Bronchial epithelial cell (primary cell): ENCODE results near the gene PRSS23. TPM values are rescaled to one million over a fixed set of nuclear protein-coding genes. Genes with fewer than 3 reads are reported as not detected.

Experiments
- DNase-seq: peaks from one replicate; pipeline ENCODE4 v3.0.0-alpha.2; 2010; ENCODE audit warnings: low read depth
- FAIRE-seq: peaks from 2 replicates; lab custom pipeline; 2011; peaks lifted over from hg19 to GRCh38; lab: Jason Lieb, UNC
- H3K27me3 ChIP-seq: 2 replicates; pipeline ENCODE4 v1.5.1; 2011; ENCODE audit warnings: low read length; ENCODE audit not compliant: control insufficient read depth, insufficient read depth
- H3K36me3 ChIP-seq: 2 replicates; pipeline ENCODE4 v1.5.1; 2011; ENCODE audit warnings: low read length; ENCODE audit not compliant: control insufficient read depth, insufficient read depth
- H3K4me3 ChIP-seq: 2 replicates; pipeline ENCODE4 v1.5.1; 2011; ENCODE audit warnings: mild to moderate bottlenecking, low read depth, low read length, control low read depth
- total RNA-seq: library from RNA; depleted of rRNA; stranded (reverse); fragments of >200 nt; gene quantifications from 2 replicates; pipeline ENCODE4 v1.2.1, GENCODE V29; 2014
- TF ChIP-seq, protein P1 (sequence below): IDR thresholded peaks from 2 replicates; pipeline ENCODE4 v1.5.1; 2011; ENCODE audit warnings: mild to moderate bottlenecking, moderate library complexity, low read length, control low read depth, inconsistent platforms; ENCODE audit not compliant: insufficient read depth, severe bottlenecking

The PRSS23 gene
- total RNA-seq, 1 donor from 2014 or later = 75.0 TPM

DNA sequence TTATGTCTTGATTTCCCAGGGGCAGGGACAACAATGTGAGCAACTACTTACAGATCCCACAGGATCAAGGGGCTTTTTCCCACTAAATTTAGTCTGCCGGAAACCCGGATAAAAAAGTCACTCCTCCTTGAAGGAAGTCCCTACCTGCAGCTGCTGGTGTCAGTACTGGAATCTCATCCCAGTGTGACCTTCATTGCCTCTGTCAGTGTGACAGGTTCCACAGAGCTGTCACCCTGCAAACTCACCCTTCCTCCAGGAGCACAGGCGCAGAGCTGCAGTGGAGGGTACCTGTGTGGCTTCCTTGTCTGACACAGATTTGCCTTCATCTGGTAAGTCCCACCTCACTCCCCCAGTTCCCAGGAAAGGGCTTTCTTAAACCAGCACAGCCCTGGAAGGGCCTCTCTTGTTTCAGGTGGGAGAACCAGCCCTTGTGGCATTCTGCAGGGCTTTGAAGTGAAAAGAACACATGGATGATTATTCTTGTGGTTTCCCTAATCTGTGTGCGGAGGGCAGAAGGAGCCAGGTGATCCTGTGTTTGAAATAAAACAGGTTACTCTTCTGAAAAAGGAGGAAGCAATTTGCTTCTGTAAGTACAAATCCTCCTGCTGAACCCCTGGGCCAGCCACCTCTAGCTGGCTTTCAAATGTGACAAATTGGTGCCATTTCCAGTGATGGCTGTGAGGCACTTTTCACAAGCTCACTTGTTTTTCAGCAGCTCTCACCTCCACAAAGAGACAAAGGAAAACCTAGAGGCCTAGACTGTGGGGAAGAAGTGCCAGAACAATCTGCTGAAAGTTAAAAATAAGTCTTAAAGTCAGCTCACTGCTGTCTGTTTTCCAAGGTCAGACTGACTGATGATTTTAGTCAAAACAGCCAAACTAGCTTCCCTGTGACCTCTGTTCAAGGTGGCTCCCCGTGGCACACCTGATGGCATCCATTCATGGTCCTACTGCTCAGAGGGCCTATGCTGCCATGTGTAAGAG, 9.2 kb upstream of the PRSS23 start:
- FAIRE-seq (no peak), DNase-seq (no peak)
- no peaks in the 10 kb centered on the region for H3K27me3 ChIP-seq
- H3K4me3 ChIP-seq = no peak overlapping the region
- no peaks in the 10 kb centered on the region for H3K36me3 ChIP-seq
- TF ChIP-seq, protein P1, sequence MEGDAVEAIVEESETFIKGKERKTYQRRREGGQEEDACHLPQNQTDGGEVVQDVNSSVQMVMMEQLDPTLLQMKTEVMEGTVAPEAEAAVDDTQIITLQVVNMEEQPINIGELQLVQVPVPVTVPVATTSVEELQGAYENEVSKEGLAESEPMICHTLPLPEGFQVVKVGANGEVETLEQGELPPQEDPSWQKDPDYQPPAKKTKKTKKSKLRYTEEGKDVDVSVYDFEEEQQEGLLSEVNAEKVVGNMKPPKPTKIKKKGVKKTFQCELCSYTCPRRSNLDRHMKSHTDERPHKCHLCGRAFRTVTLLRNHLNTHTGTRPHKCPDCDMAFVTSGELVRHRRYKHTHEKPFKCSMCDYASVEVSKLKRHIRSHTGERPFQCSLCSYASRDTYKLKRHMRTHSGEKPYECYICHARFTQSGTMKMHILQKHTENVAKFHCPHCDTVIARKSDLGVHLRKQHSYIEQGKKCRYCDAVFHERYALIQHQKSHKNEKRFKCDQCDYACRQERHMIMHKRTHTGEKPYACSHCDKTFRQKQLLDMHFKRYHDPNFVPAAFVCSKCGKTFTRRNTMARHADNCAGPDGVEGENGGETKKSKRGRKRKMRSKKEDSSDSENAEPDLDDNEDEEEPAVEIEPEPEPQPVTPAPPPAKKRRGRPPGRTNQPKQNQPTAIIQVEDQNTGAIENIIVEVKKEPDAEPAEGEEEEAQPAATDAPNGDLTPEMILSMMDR = no peak

DNA sequence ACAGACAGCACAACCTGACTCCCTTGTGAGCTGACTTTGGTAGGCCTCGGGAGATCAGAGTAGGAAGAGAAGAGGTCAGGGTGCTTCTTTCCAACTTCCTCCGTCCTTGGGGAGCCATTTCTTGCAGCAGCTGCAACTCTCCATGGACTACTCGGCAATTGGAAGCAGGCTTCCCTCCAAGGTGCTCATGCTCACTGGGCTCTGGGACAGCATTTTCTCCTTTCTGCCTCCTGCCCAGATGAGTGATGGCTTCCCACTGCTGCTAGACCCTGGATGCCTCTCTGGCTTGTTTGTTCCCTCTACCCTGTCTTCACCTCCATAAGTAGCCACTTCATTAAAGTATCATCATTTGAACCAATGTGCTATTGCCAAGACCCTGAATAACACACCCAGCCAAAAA, 8.2 kb upstream of the PRSS23 start:
- FAIRE-seq = no peak
- TF ChIP-seq, protein P1 = no peak

DNA sequence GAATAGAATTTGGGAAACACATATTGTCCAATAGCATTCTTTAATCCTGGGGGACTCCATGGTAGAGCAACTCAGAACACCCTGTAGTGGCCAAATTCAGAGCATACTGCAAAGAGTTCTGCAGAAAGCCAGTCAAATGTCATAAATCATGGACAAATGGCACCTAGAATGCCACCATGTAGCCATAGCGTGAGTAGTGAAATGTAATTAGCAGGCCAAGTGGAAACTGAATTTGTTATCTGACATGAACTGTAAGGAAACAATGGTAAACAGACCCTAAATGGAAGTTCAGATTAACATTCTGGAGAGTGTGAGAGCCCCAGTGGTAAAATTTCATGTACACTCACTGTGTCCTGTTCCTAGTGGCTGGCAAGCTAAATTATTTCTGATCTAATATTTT, 7.0 kb upstream of the PRSS23 start:
- TF ChIP-seq, protein P1 = no peak
- no peak overlapping the region for H3K4me3 ChIP-seq
- no peaks in the 10 kb centered on the region for H3K36me3 ChIP-seq
- FAIRE-seq (no peak), DNase-seq (no peak)
- no peaks in the 10 kb centered on the region for H3K27me3 ChIP-seq

More for the DNA sequence above, 8.2 kb upstream of the PRSS23 start:
- Histone ChIP-seq H3K4me3 (no peak overlapping the region), H3K27me3 (no peaks in the 10 kb centered on the region), H3K36me3 (no peaks in the 10 kb centered on the region)
- DNase-seq = no peak

DNA sequence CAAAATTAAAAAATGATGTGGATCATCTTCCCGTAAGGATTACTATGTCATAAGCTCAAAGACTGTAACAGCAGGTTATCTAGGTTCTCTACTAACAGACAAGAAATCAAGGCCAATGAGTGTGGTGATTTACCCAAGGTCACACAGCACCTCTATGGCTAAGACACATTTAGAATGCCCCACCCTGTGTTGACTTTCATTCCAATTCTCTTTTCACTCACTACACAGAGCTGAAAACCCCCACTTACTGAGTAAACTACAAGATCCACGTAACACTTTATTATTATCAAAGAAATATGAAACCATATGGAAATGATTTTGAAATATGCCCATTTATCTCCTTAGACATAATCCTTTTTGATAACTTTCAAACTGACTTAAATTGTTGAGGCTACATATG, 4.8 kb upstream of the PRSS23 start:
- H3K36me3 ChIP-seq = no peaks in the 10 kb centered on the region
- TF ChIP-seq, protein P1 = no peak
- no peak overlapping the region for H3K4me3 ChIP-seq
- no peaks in the 10 kb centered on the region for H3K27me3 ChIP-seq
- FAIRE-seq = no peak
- DNase-seq = no peak

DNA sequence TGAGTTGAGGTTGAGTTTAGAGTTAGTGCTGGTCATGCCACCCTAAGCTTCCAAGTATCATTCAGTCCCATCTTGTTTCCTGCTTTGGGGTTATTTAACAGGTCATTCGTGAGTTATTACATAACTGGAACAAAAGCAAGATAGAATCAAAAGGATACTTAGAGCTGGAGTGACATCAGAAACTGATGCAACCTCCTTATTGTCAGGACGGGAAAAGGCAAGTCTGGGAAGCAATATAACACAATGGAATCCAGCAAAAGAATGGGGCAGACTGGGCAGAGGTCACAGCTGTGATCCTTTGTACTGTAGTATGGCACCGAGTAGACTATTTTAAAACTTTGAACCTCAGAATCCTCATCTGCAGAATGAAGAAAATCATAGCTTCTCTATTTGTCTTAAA, 4.4 kb upstream of the PRSS23 start:
- TF ChIP-seq, protein P1 = no peak
- DNase-seq = peak; percentile 70
- peak; percentile 52 for FAIRE-seq

More for the DNA sequence above, 4.4 kb upstream of the PRSS23 start:
- Histone ChIP-seq H3K27me3 (no peaks in the 10 kb centered on the region), H3K4me3 (no peak overlapping the region), H3K36me3 (no peaks in the 10 kb centered on the region)
